K562 (cell line): ENCODE data around the gene AURKB. TPM values are rescaled to one million over a fixed set of nuclear protein-coding genes. Genes with fewer than 3 reads are reported as not detected.

Source experiments
- CHD2 ChIP-seq: IDR thresholded peaks from 2 replicates; pipeline ENCODE4 v1.6.1; 2011; ENCODE audit warnings: low read depth, low read length
- RBM17 ChIP-seq: fragments of 200-400 bp; formaldehyde crosslinking; IDR thresholded peaks from 2 replicates; pipeline ENCODE4 v1.6.1; 2017; ENCODE audit warnings: low read depth, mild to moderate bottlenecking, low read length, borderline replicate concordance
- polyA plus RNA-seq, 8 experiments: library from polyadenylated mRNA; depleted of rRNA in 4 of 8; stranded (reverse) in 5 of 8; unstranded in 3 of 8; fragments of >200 nt; fragmentation: Nextera tagmentation in 2 of 8; fragmentation: Illumina TruSeq in 1 of 8; extraction: Ambion mirVana in 2 of 8; extraction: Trizol in 1 of 8; gene quantifications; 2 replicates each; pipeline versions ENCODE4 v1.2.1 to v1.2.3, GENCODE V29; 2011 to 2014; ENCODE audit warnings: inconsistent platforms in 1 of 8, missing spikeins in 1 of 8
- total RNA-seq, 7 experiments: library from RNA; depleted of rRNA in 6 of 7; stranded (reverse); fragments of >200 nt in 6 of 7; fragmentation: Illumina TruSeq in 2 of 7; extraction: Trizol in 2 of 7; gene quantifications; 2 replicates each; pipeline versions ENCODE4 v1.2.1 to v1.2.3, GENCODE V29; 2011 to 2021; ENCODE audit warnings: low replicate concordance in 1 of 7
- TF ChIP-seq, protein P1 (sequence below): fragments of 200-800 bp; sonication (Bioruptor generic); IDR thresholded peaks from 2 replicates; pipeline ENCODE4 v1.6.1; 2016; ENCODE audit warnings: missing genetic modification characterization, missing compliant biosample characterization
- TF ChIP-seq, protein P2 (sequence below): fragments of 450-650 bp; IDR thresholded peaks from 2 replicates; pipeline ENCODE4 v1.7.0; 2016; ENCODE audit warnings: borderline replicate concordance
- TF ChIP-seq, protein P3 (sequence below): fragments of 150-350 bp; IDR thresholded peaks from 2 replicates; pipeline ENCODE4 v1.6.1; 2014; ENCODE audit warnings: low read depth, mild to moderate bottlenecking, low read length, borderline replicate concordance
- TF ChIP-seq, protein P4 (sequence below): sonication (generic); formaldehyde crosslinking; IDR thresholded peaks from 2 replicates; pipeline ENCODE4 v1.8.0; 2022; ENCODE audit warnings: mild to moderate bottlenecking, missing genetic modification reagents

The AURKB gene
- total and polyA plus RNA-seq, 9 of the 15 experiments (the other 6 are each of a cell fraction or from before 2014, with no cell fraction given): 27.2 to 114 (median 74.8) TPM

DNA sequence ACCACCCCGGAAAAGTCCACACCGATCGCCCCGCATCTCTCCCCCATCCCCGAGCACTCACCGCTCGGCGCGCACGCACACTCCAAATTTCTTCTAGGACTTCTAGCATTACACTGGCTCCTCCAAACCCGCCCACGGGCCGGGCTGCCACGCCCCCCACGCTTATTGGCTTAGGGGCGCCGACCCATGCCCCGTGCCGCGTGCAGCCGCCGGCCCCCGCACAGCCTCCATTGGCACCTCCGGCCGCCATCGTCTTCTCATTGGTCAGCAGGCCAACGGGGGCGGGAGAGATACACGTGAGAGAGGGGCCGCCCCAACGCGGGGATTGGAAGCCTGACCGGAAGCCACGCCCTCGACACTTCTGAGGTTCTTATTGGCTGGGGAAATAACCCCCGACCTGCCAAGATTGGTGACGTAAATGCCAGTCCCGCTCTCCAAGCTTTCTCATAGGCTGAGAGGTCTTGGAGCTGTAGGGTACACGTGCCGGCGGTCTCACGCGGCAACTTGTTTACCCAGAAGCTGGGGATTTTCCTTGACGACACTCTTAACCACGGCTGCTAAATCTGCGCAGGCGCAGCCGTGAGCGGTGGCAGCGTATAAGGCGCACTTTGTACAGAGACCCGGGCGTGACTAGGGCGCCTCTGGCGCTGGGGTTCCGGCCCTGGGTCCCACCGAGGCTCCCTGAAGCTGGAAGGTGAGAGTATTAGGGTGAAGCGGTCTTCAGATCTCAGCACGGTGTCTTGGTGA is 54.0 kb downstream of the AURKB start (continued):
- TF ChIP-seq, protein P1, sequence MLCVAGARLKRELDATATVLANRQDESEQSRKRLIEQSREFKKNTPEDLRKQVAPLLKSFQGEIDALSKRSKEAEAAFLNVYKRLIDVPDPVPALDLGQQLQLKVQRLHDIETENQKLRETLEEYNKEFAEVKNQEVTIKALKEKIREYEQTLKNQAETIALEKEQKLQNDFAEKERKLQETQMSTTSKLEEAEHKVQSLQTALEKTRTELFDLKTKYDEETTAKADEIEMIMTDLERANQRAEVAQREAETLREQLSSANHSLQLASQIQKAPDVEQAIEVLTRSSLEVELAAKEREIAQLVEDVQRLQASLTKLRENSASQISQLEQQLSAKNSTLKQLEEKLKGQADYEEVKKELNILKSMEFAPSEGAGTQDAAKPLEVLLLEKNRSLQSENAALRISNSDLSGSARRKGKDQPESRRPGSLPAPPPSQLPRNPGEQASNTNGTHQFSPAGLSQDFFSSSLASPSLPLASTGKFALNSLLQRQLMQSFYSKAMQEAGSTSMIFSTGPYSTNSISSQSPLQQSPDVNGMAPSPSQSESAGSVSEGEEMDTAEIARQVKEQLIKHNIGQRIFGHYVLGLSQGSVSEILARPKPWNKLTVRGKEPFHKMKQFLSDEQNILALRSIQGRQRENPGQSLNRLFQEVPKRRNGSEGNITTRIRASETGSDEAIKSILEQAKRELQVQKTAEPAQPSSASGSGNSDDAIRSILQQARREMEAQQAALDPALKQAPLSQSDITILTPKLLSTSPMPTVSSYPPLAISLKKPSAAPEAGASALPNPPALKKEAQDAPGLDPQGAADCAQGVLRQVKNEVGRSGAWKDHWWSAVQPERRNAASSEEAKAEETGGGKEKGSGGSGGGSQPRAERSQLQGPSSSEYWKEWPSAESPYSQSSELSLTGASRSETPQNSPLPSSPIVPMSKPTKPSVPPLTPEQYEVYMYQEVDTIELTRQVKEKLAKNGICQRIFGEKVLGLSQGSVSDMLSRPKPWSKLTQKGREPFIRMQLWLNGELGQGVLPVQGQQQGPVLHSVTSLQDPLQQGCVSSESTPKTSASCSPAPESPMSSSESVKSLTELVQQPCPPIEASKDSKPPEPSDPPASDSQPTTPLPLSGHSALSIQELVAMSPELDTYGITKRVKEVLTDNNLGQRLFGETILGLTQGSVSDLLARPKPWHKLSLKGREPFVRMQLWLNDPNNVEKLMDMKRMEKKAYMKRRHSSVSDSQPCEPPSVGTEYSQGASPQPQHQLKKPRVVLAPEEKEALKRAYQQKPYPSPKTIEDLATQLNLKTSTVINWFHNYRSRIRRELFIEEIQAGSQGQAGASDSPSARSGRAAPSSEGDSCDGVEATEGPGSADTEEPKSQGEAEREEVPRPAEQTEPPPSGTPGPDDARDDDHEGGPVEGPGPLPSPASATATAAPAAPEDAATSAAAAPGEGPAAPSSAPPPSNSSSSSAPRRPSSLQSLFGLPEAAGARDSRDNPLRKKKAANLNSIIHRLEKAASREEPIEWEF (CRISPR knock-in tag): no peak
- TF ChIP-seq, protein P2, sequence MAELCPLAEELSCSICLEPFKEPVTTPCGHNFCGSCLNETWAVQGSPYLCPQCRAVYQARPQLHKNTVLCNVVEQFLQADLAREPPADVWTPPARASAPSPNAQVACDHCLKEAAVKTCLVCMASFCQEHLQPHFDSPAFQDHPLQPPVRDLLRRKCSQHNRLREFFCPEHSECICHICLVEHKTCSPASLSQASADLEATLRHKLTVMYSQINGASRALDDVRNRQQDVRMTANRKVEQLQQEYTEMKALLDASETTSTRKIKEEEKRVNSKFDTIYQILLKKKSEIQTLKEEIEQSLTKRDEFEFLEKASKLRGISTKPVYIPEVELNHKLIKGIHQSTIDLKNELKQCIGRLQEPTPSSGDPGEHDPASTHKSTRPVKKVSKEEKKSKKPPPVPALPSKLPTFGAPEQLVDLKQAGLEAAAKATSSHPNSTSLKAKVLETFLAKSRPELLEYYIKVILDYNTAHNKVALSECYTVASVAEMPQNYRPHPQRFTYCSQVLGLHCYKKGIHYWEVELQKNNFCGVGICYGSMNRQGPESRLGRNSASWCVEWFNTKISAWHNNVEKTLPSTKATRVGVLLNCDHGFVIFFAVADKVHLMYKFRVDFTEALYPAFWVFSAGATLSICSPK: no peak
- TF ChIP-seq, protein P3, sequence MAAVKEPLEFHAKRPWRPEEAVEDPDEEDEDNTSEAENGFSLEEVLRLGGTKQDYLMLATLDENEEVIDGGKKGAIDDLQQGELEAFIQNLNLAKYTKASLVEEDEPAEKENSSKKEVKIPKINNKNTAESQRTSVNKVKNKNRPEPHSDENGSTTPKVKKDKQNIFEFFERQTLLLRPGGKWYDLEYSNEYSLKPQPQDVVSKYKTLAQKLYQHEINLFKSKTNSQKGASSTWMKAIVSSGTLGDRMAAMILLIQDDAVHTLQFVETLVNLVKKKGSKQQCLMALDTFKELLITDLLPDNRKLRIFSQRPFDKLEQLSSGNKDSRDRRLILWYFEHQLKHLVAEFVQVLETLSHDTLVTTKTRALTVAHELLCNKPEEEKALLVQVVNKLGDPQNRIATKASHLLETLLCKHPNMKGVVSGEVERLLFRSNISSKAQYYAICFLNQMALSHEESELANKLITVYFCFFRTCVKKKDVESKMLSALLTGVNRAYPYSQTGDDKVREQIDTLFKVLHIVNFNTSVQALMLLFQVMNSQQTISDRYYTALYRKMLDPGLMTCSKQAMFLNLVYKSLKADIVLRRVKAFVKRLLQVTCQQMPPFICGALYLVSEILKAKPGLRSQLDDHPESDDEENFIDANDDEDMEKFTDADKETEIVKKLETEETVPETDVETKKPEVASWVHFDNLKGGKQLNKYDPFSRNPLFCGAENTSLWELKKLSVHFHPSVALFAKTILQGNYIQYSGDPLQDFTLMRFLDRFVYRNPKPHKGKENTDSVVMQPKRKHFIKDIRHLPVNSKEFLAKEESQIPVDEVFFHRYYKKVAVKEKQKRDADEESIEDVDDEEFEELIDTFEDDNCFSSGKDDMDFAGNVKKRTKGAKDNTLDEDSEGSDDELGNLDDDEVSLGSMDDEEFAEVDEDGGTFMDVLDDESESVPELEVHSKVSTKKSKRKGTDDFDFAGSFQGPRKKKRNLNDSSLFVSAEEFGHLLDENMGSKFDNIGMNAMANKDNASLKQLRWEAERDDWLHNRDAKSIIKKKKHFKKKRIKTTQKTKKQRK: peak; percentile 58; the same call in 1 of the 2 replicates
- TF ChIP-seq, protein P4, sequence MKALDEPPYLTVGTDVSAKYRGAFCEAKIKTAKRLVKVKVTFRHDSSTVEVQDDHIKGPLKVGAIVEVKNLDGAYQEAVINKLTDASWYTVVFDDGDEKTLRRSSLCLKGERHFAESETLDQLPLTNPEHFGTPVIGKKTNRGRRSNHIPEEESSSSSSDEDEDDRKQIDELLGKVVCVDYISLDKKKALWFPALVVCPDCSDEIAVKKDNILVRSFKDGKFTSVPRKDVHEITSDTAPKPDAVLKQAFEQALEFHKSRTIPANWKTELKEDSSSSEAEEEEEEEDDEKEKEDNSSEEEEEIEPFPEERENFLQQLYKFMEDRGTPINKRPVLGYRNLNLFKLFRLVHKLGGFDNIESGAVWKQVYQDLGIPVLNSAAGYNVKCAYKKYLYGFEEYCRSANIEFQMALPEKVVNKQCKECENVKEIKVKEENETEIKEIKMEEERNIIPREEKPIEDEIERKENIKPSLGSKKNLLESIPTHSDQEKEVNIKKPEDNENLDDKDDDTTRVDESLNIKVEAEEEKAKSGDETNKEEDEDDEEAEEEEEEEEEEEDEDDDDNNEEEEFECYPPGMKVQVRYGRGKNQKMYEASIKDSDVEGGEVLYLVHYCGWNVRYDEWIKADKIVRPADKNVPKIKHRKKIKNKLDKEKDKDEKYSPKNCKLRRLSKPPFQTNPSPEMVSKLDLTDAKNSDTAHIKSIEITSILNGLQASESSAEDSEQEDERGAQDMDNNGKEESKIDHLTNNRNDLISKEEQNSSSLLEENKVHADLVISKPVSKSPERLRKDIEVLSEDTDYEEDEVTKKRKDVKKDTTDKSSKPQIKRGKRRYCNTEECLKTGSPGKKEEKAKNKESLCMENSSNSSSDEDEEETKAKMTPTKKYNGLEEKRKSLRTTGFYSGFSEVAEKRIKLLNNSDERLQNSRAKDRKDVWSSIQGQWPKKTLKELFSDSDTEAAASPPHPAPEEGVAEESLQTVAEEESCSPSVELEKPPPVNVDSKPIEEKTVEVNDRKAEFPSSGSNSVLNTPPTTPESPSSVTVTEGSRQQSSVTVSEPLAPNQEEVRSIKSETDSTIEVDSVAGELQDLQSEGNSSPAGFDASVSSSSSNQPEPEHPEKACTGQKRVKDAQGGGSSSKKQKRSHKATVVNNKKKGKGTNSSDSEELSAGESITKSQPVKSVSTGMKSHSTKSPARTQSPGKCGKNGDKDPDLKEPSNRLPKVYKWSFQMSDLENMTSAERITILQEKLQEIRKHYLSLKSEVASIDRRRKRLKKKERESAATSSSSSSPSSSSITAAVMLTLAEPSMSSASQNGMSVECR (CRISPR knock-in tag): no peak
- TF ChIP-seq CHD2 (peak; percentile 83), RBM17 (no peak)
